ENCODE measurements around the gene GALNT10. TPM values are rescaled to one million over a fixed set of nuclear protein-coding genes. Genes with fewer than 3 reads are reported as not detected.

The GALNT10 gene
- polyA plus RNA-seq, 2 of the 4 experiments (the other 2 are of a cell fraction), result 110 to 156 TPM

DNA sequence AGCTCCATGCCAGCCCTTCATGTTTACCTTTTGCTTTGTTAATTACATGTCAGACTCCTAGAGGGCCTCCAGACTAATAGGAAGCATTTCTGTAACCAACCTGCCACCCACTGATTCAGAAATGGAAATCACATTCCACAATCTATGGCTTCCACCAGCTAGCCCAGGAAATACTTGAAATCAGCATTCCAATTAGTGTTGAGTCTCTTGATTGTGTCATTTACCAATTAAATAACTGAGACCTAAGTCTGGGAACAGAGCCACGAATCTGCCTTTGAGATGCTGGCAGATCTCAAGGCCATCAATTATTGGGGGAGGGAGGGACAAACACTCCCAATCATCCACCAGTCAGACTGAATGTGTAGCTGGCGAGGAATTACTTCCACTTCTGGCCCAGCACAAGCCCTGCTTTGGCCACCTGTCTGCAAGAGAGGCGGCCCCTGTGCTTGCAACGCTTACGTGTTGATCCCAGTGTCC, 227.8 kb downstream of the GALNT10 start:
- POLR2A ChIA-PET, result no interaction called here
- TF ChIP-seq GATA3 (IDR thresholded peaks at IDR 0.05; ENCODE audit: borderline replicate concordance), result no peak
- TF ChIP-seq, protein P1, sequence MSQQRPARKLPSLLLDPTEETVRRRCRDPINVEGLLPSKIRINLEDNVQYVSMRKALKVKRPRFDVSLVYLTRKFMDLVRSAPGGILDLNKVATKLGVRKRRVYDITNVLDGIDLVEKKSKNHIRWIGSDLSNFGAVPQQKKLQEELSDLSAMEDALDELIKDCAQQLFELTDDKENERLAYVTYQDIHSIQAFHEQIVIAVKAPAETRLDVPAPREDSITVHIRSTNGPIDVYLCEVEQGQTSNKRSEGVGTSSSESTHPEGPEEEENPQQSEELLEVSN (IDR thresholded peaks at IDR 0.05; ENCODE audit: borderline replicate concordance, low read depth), result no peak
- TF ChIP-seq TP53 (CRISPR knock-in tag; IDR thresholded peaks at IDR 0.05), result no peak
- TF ChIP-seq JUN (IDR thresholded peaks at IDR 0.05), result no peak
- TF ChIP-seq, protein P2, sequence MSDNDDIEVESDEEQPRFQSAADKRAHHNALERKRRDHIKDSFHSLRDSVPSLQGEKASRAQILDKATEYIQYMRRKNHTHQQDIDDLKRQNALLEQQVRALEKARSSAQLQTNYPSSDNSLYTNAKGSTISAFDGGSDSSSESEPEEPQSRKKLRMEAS (IDR thresholded peaks at IDR 0.05), result no peak
- no peak for TF ChIP-seq EHMT2 (IDR thresholded peaks at IDR 0.05; ENCODE audit: low read depth)
- TF ChIP-seq FOXS1 (CRISPR knock-in tag; IDR thresholded peaks at IDR 0.05), result no peak
- TF ChIP-seq ZNF302 (CRISPR knock-in tag; IDR thresholded peaks at IDR 0.05), result no peak
- TF ChIP-seq HOXA7 (CRISPR knock-in tag; IDR thresholded peaks at IDR 0.05), result no peak
- TF ChIP-seq, protein P3, sequence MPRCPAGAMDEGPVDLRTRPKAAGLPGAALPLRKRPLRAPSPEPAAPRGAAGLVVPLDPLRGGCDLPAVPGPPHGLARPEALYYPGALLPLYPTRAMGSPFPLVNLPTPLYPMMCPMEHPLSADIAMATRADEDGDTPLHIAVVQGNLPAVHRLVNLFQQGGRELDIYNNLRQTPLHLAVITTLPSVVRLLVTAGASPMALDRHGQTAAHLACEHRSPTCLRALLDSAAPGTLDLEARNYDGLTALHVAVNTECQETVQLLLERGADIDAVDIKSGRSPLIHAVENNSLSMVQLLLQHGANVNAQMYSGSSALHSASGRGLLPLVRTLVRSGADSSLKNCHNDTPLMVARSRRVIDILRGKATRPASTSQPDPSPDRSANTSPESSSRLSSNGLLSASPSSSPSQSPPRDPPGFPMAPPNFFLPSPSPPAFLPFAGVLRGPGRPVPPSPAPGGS (IDR thresholded peaks at IDR 0.05), result no peak
- no peak for TF ChIP-seq EHF (CRISPR knock-in tag; IDR thresholded peaks at IDR 0.05)
- TF ChIP-seq MYC (IDR thresholded peaks at IDR 0.05; ENCODE audit: borderline replicate concordance, low read length), result no peak
- TF ChIP-seq POLR2A (IDR thresholded peaks at IDR 0.05; ENCODE audit: low read length), result no peak
- no peak for TF ChIP-seq JUNB (IDR thresholded peaks at IDR 0.05)
- TF ChIP-seq, protein P4, sequence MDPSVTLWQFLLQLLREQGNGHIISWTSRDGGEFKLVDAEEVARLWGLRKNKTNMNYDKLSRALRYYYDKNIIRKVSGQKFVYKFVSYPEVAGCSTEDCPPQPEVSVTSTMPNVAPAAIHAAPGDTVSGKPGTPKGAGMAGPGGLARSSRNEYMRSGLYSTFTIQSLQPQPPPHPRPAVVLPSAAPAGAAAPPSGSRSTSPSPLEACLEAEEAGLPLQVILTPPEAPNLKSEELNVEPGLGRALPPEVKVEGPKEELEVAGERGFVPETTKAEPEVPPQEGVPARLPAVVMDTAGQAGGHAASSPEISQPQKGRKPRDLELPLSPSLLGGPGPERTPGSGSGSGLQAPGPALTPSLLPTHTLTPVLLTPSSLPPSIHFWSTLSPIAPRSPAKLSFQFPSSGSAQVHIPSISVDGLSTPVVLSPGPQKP (IDR thresholded peaks at IDR 0.05; ENCODE audit: low read depth, low read length), result no peak
- TF ChIP-seq TFCP2L1 (CRISPR knock-in tag; IDR thresholded peaks at IDR 0.05), result no peak
- no peak for TF ChIP-seq RCOR1 (IDR thresholded peaks at IDR 0.05; ENCODE audit: low read depth, low read length)
- TF ChIP-seq FOSL2 (IDR thresholded peaks at IDR 0.05), result no peak
- no peak for TF ChIP-seq FOSL2 (CRISPR knock-in tag; IDR thresholded peaks at IDR 0.05)
- WGBS (ENCODE audit: missing lambda C conversion rate), result 95% methylated on average over 5 of the region's 5 CpGs
- Histone ChIP-seq H3K27ac (no peak overlapping the region), H3K4me1 (no peaks in the 10 kb centered on the region), H3K9me3 (no peaks in the 10 kb centered on the region), H3K4me3 (no peak overlapping the region), H3K4me2 (no peak overlapping the region)
- CTCF ChIA-PET, result interaction anchor here (1.3 to 5.1 kb wide), 2 partner anchors 14 to 445 kb away, joined by 3 to 30 read pairs; no protein-coding TSS in a partner anchor
- no peak for ATAC-seq
- no peak for FAIRE-seq
- no peak for DNase-seq (ENCODE audit: low read depth in 1 of 2, low spot score in 1 of 2)

DNA sequence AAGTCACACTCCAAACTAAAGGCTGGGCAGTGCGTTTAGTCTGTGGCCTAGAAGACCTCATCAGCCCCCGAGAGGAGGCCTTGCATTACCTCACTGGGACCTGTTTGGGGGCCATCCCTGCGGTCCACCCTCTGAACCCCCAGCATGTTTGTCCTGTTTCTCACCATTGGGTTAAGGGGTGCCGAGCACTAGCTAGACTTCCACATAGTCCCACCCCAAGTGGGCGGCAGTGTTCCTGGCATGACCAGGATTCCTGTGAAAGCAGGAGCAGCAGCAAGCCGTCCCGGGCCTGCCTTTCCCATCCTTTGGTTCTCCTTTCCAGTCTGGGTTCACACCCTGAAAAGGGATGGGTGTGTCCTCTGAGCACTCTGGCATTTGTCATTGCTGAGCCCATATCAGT, 228.7 kb downstream of the GALNT10 start:
- CTCF ChIA-PET, result interaction anchor here (1.0 to 5.1 kb wide), 4 partner anchors 12 to 446 kb away, joined by 3 to 30 read pairs (median 3); no protein-coding TSS in a partner anchor
- Histone ChIP-seq H3K4me1 (no peaks in the 10 kb centered on the region), H3K27ac (no peak overlapping the region), H3K4me3 (no peak overlapping the region), H3K9me3 (no peaks in the 10 kb centered on the region), H3K4me2 (no peak overlapping the region)
- TF ChIP-seq RARB (CRISPR knock-in tag; IDR thresholded peaks at IDR 0.05) (no peak), RFX5 (IDR thresholded peaks at IDR 0.05) (no peak), EHF (CRISPR knock-in tag; IDR thresholded peaks at IDR 0.05) (no peak), CHD2 (IDR thresholded peaks at IDR 0.05; ENCODE audit: low read length, partially characterized antibody) (no peak), ESRRA (IDR thresholded peaks at IDR 0.05; ENCODE audit: borderline replicate concordance, low read length) (no peak), TP53 (CRISPR knock-in tag; IDR thresholded peaks at IDR 0.05) (no peak), JUN (IDR thresholded peaks at IDR 0.05) (no peak), POLR2AphosphoS2 (conservative IDR thresholded peaks at IDR 0.05; ENCODE audit: low read length) (no peak), HDAC2 (IDR thresholded peaks at IDR 0.05) (no peak)
- TF ChIP-seq, protein P4 (IDR thresholded peaks at IDR 0.05; ENCODE audit: low read depth, low read length), result no peak
- FAIRE-seq (no peak), ATAC-seq (no peak), DNase-seq (ENCODE audit: low read depth in 1 of 2, low spot score in 1 of 2) (no peak)
- WGBS (ENCODE audit: missing lambda C conversion rate), result 90% methylated on average over 6 of the region's 7 CpGs
- POLR2A ChIA-PET, result no interaction called here
